GM23248 (cell line): ENCODE results near the gene LCP2. TPM values are rescaled to one million over a fixed set of nuclear protein-coding genes. Genes with fewer than 3 reads are reported as not detected.
A peak's percentile ranks its signal among the peaks of the same experiment; 100 is the strongest.

Experiments
- DNase-seq: peaks from one replicate; pipeline ENCODE4 v3.0.0-alpha.2; 2015
- H2AFZ ChIP-seq: fragments of 200-600 bp; sonication (generic); 2 replicates; pipeline ENCODE4 v1.6.1; 2016; ENCODE audit warnings: antibody characterized with exemption
- H3F3A ChIP-seq: fragments of 200-600 bp; sonication (generic); 2 replicates; pipeline ENCODE4 v1.6.1; 2016; ENCODE audit warnings: mild to moderate bottlenecking, antibody characterized with exemption, mixed run types; ENCODE audit not compliant: insufficient read depth
- H3K27ac ChIP-seq: fragments of 200-600 bp; sonication (generic); 2 replicates; pipeline ENCODE4 v1.5.1; 2016; ENCODE audit warnings: mild to moderate bottlenecking
- H3K27me3 ChIP-seq: fragments of 200-600 bp; sonication (generic); replicated peaks from 2 replicates; pipeline ENCODE4 v1.6.1; 2016; ENCODE audit warnings: mild to moderate bottlenecking; ENCODE audit not compliant: insufficient read depth
- H3K36me3 ChIP-seq: fragments of 200-600 bp; sonication (generic); 2 replicates; pipeline ENCODE4 v1.6.1; 2016; ENCODE audit warnings: low read depth, mild to moderate bottlenecking
- H3K4me1 ChIP-seq: fragments of 200-600 bp; sonication (generic); 2 replicates; pipeline ENCODE4 v1.6.1; 2016; ENCODE audit warnings: mild to moderate bottlenecking; ENCODE audit not compliant: insufficient read depth
- H3K4me2 ChIP-seq: fragments of 200-600 bp; sonication (generic); one replicate; pipeline ENCODE4 v1.6.1; 2016; ENCODE audit warnings: mild to moderate bottlenecking; ENCODE audit not compliant: unreplicated experiment
- H3K4me3 ChIP-seq: fragments of 200-600 bp; sonication (generic); 2 replicates; pipeline ENCODE4 v1.5.1; 2016; ENCODE audit warnings: mild to moderate bottlenecking
- H3K79me2 ChIP-seq: fragments of 200-600 bp; sonication (generic); 2 replicates; pipeline ENCODE4 v1.6.1; 2016; ENCODE audit warnings: mild to moderate bottlenecking; ENCODE audit not compliant: insufficient read depth
- H3K9ac ChIP-seq: fragments of 200-600 bp; sonication (generic); 2 replicates; pipeline ENCODE4 v1.6.1; 2016; ENCODE audit warnings: mild to moderate bottlenecking
- H3K9me2 ChIP-seq: fragments of 200-600 bp; sonication (generic); 2 replicates; pipeline ENCODE4 v1.6.1; 2016; ENCODE audit warnings: mixed run types, mild to moderate bottlenecking, moderate library complexity; ENCODE audit not compliant: insufficient read depth
- H3K9me3 ChIP-seq: fragments of 200-600 bp; sonication (generic); one replicate; pipeline ENCODE4 v1.6.1; 2017; ENCODE audit warnings: low read depth
- H4K20me1 ChIP-seq: fragments of 200-600 bp; sonication (generic); 2 replicates; pipeline ENCODE4 v1.6.0; 2016; ENCODE audit not compliant: insufficient read depth
- EZH2 ChIP-seq: fragments of 200-600 bp; sonication (generic); IDR thresholded peaks from 2 replicates; pipeline ENCODE4 v1.6.1; 2018; ENCODE audit warnings: antibody characterized with exemption, mild to moderate bottlenecking; ENCODE audit not compliant: insufficient read depth, poor library complexity, severe bottlenecking
- EZH2phosphoT487 ChIP-seq: fragments of 200-600 bp; sonication (generic); IDR thresholded peaks from 2 replicates; pipeline ENCODE4 v1.6.1; 2018; ENCODE audit warnings: antibody characterized with exemption, moderate library complexity, mild to moderate bottlenecking, low read depth; ENCODE audit not compliant: insufficient read depth
- WGBS, 2 experiments: methylation state at CpG; one replicate each; pipeline ENCODE4 v1.1.6; 2015 to 2017; ENCODE audit warnings: low lambda C conversion rate in 2 of 2, low coverage in 1 of 2; ENCODE audit errors: missing lambda C conversion rate in 2 of 2; 5-methylcytosine and 5-hydroxymethylcytosine counted together
- in situ Hi-C: fragments of 300-500 bp; cut with MboI; formaldehyde crosslinking; loops from 2 replicates; pipeline ENCODE4 v1.15.0; 2020
- polyA plus RNA-seq: library from polyadenylated mRNA; unstranded; fragments of >200 nt; fragmentation: Nextera tagmentation; extraction: Ambion mirVana; gene quantifications from 2 replicates; pipeline ENCODE4 v1.2.1, GENCODE V29; 2016
- total RNA-seq: library from RNA; depleted of rRNA; stranded (reverse); fragments of >200 nt; shearing (Covaris generic); gene quantifications from 2 replicates; pipeline ENCODE4 v1.2.3, GENCODE V29; 2014

The LCP2 gene
- total and polyA plus RNA-seq, 2 experiments from 2014 or later = not detected

DNA sequence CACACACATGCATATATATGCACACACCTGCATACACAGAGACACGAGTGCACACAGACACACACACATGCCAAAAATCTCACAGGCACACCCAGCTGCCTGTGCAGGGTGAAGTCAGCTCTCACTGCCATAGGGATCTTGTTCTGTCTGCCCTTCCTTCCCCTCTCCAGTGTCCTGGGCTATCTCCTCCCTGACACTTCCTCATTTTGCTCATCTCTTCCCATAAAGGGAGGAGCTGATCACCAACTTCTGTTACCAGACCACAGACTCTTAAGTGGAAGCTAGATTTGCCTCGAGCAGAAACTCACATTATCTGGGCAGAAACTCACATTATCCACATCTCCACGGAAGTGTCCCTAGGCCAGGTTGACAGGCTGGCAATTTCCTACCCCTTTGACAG is 28.7 kb downstream of the LCP2 start:
- TF ChIP-seq EZH2phosphoT487 = no peak
- TF ChIP-seq EZH2 = no peak
- WGBS, 2 experiments = 27 to 41% methylated on average over 3 of the region's 3 CpGs
- Histone ChIP-seq H3K36me3 (no peaks in the 10 kb centered on the region), H3K4me2 (no peak overlapping the region), H3K9me2 (no peaks in the 10 kb centered on the region), H3K79me2 (no peaks in the 10 kb centered on the region), H3K27ac (no peak overlapping the region), H3K9ac (no peak overlapping the region), H3K4me3 (no peak overlapping the region), H4K20me1 (no peaks in the 10 kb centered on the region), H2AFZ (no peak overlapping the region), H3K27me3 (peaks cover 36% of the 10 kb centered on the region), H3K9me3 (no peaks in the 10 kb centered on the region), H3K4me1 (no peaks in the 10 kb centered on the region), H3F3A (no peaks in the 10 kb centered on the region)
- DNase-seq = no peak
- in situ Hi-C loops = no loop called here

DNA sequence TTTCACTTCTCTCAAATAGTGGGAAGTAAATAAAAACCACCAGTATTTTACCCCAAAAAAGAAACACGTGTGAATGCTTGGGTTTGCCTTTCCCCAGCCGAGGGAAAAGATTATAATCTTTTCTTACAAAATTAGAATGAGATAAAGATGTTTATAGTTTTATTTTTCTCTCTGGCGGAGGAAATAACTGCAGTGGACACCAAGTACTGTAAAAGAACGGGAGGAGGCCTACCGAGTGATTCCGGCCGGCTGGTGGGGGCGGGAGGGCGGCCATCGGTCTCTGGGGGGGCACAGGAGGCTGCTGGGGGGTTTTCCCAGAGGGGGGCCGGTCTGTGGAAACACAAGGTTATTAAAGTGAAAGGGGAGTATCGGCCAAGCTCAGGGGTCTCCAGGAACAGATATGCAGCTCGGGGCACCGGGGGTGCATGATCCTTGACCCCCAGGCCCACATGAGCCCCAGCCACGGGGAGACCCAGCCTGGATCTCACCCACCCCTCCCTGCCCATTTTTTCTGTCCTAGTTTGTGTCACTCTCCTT is 29.4 kb downstream of the LCP2 start:
- Histone ChIP-seq H3K9ac (no peak overlapping the region), H4K20me1 (no peaks in the 10 kb centered on the region), H3K4me1 (no peaks in the 10 kb centered on the region), H3K9me2 (no peaks in the 10 kb centered on the region), H3K4me2 (peak overlapping the region; percentile 45), H3K9me3 (no peaks in the 10 kb centered on the region), H3K36me3 (no peaks in the 10 kb centered on the region), H2AFZ (peak overlapping the region; percentile 10; the same call in 1 of the 2 replicates), H3K27ac (no peak overlapping the region), H3K79me2 (no peaks in the 10 kb centered on the region), H3K4me3 (no peak overlapping the region), H3F3A (no peaks in the 10 kb centered on the region), H3K27me3 (peaks cover 42% of the 10 kb centered on the region)
- 21 to 32% methylated on average over 15 of the region's 15 CpGs for WGBS, 2 experiments
- no peak for DNase-seq
- in situ Hi-C loops = no loop called here
- no peak for TF ChIP-seq EZH2
- TF ChIP-seq EZH2phosphoT487 = no peak

DNA sequence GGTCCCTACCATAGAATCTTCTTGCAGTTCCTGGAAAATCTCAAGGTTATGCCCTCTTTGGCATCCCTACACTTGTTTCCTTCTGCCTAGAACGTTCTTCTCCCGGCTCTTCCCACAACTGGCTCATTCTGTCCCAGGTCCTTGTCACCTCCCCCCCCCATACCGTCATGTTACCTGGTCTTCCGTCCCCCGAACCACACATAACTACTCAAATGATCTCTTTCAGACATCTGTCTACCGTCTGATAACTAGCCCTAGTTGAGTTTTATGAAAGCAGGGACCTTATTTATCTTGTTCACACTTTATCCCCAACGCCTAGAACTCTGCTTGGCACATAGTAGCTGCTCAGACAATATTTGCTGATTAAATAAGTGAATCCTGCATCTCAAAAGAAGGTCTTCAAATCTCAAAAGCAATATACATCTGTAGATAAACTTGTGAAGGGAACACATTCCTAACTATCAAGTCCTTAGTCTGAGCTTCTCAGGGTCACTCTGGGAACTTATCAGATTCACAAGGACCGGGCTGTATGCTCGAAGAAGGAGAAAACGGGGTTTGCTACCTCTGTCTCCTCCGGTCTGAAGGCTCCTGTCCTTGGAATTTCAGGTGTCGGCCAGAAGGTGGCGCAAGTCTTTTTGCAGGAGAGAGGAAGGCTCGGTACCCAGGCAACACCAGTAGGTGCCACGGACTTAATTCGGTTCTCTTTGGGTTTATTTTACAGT is 30.0 kb downstream of the LCP2 start:
- Histone ChIP-seq H3F3A (no peaks in the 10 kb centered on the region), H3K9me2 (no peaks in the 10 kb centered on the region), H3K9ac (no peak overlapping the region), H3K79me2 (no peaks in the 10 kb centered on the region), H3K27me3 (peaks cover 49% of the 10 kb centered on the region), H3K36me3 (no peaks in the 10 kb centered on the region), H3K9me3 (no peaks in the 10 kb centered on the region), H3K4me1 (no peaks in the 10 kb centered on the region), H4K20me1 (no peaks in the 10 kb centered on the region), H3K4me3 (no peak overlapping the region), H2AFZ (peak overlapping the region; percentile 10; the same call in 1 of the 2 replicates), H3K27ac (no peak overlapping the region), H3K4me2 (peak overlapping the region; percentile 45)
- TF ChIP-seq EZH2phosphoT487 (no peak), EZH2 (no peak)
- peak; percentile 80 for DNase-seq
- 13 to 15% methylated on average over 16 of the region's 16 CpGs for WGBS, 2 experiments
- in situ Hi-C loops = no loop called here

DNA sequence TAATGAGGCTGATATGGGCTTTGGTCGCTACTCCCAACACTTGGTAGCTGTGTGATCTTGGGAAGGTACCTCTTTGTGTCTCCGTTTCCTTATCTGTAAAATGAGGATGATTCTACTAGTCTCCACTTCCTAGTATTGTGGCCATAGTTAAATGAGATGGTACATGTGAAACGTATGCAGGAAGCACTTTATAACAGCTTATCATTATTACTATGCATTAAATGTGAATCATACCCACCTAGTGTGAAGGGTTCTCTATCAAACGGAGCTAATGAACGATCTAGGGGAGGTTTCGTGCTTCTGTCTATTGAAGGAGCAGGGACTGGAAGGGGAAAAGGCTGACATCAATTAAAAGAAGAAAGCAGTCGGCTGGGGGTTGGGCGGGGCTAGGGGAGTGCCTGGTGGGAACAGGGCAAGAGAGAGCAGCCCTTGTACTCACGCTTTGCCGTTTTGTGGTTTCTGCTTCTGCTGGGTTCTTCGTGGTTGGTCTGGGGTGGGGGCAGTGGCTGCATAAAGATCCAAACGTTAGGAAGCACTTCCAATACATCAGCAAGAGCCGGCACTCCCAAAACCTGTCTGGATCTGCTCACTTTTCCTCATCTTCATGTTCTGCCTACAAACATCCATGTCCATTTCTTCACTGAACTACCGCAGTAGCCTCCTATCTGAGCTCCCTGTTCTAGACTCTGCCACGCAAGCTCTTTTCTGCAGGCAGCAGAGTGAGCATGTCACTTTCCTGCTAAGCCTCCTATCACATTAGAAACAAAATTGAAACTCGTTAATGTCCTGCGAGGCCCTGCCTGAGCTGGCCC is 30.8 kb downstream of the LCP2 start:
- no peak overlapping the region for H3K27ac ChIP-seq
- no peak overlapping the region for H3K4me3 ChIP-seq
- peaks cover 57% of the 10 kb centered on the region for H3K27me3 ChIP-seq
- no peak for TF ChIP-seq EZH2phosphoT487
- peak; percentile 69 for TF ChIP-seq EZH2
- DNase-seq = no peak
- WGBS, 2 experiments = 4 to 5% methylated on average over 16 to 17 of the region's 17 CpGs
- H2AFZ ChIP-seq = no peak overlapping the region
- no peaks in the 10 kb centered on the region for H3K36me3 ChIP-seq
- H3K79me2 ChIP-seq = no peaks in the 10 kb centered on the region
- no peaks in the 10 kb centered on the region for H3K4me1 ChIP-seq
- no peak overlapping the region for H3K9ac ChIP-seq
- no peaks in the 10 kb centered on the region for H3F3A ChIP-seq
- in situ Hi-C loops = no loop called here
- no peaks in the 10 kb centered on the region for H3K9me3 ChIP-seq
- no peaks in the 10 kb centered on the region for H3K9me2 ChIP-seq
- no peak overlapping the region for H3K4me2 ChIP-seq
- H4K20me1 ChIP-seq = no peaks in the 10 kb centered on the region
